Ectodermal cell (in vitro differentiated cells): ENCODE measurements around the gene SRRM5.
"Not testable (repeated sequence)": the region's sequence is repeated elsewhere in the genome, so short reads cannot be mapped to it uniquely, and the experiment has no call there.

Experiments used
- H3K27ac ChIP-seq: 2 replicates; pipeline ENCODE4 v1.7.0; 2013; ENCODE audit warnings: mild to moderate bottlenecking, low read depth, low read length; ENCODE audit not compliant: insufficient read depth, poor library complexity, severe bottlenecking
- H3K27me3 ChIP-seq: 2 replicates; pipeline ENCODE4 v1.7.0; 2013; ENCODE audit warnings: mild to moderate bottlenecking, low read length; ENCODE audit not compliant: insufficient read depth, control insufficient read depth, poor library complexity, severe bottlenecking
- H3K36me3 ChIP-seq: one replicate; pipeline ENCODE4 v1.7.0; 2013; ENCODE audit warnings: low read length; ENCODE audit not compliant: control insufficient read depth, insufficient read depth
- H3K4me1 ChIP-seq: one replicate; pipeline ENCODE4 v1.7.0; 2013; ENCODE audit warnings: low read length; ENCODE audit not compliant: control insufficient read depth, insufficient read depth
- H3K4me3 ChIP-seq: 2 replicates; pipeline ENCODE4 v1.7.0; 2013; ENCODE audit warnings: low read depth, low read length, control low read depth; ENCODE audit not compliant: insufficient read depth
- H3K9me3 ChIP-seq: 2 replicates; pipeline ENCODE4 v1.7.0; 2013; ENCODE audit warnings: mild to moderate bottlenecking, low read length, moderate library complexity; ENCODE audit not compliant: control insufficient read depth
- WGBS, 2 experiments: methylation state at CpG; one replicate each; pipeline ENCODE4 v1.1.7; 2013; ENCODE audit warnings: missing lambda C conversion rate in 2 of 2; 5-methylcytosine and 5-hydroxymethylcytosine counted together

SRRM5 gene

GRCh38 chr19:43650276-43650675, 38.4 kb downstream of the SRRM5 start:
- H3K36me3 ChIP-seq, H3K4me3 ChIP-seq, H3K27me3 ChIP-seq, H3K9me3 ChIP-seq, H3K27ac ChIP-seq, H3K4me1 ChIP-seq: not testable (repeated sequence)
- 89 to 91% methylated on average over 7 of the region's 7 CpGs for WGBS, 2 experiments

- peaks cover 9% of the 10 kb centered on the region for H3K36me3 ChIP-seq
- H3K27ac ChIP-seq: no peak overlapping the region
- H3K4me1 ChIP-seq: no peaks in the 10 kb centered on the region
- H3K27me3 ChIP-seq: no peaks in the 10 kb centered on the region
- 79 to 82% methylated on average over 14 of the region's 14 CpGs for WGBS, 2 experiments
- H3K4me3 ChIP-seq: no peak overlapping the region
- no peaks in the 10 kb centered on the region for H3K9me3 ChIP-seq
Measured at GRCh38 chr19:43651758-43652545, 40.1 kb downstream of the SRRM5 start.

GRCh38 chr19:43652546-43652874, 40.6 kb downstream of the SRRM5 start:
- WGBS, 2 experiments: 84 to 86% methylated on average over 5 of the region's 5 CpGs
- H3K36me3 ChIP-seq: peaks cover 8% of the 10 kb centered on the region
- no peaks in the 10 kb centered on the region for H3K27me3 ChIP-seq
- H3K4me3 ChIP-seq: no peak overlapping the region
- no peaks in the 10 kb centered on the region for H3K9me3 ChIP-seq
- no peaks in the 10 kb centered on the region for H3K4me1 ChIP-seq
- H3K27ac ChIP-seq: no peak overlapping the region

DNA sequence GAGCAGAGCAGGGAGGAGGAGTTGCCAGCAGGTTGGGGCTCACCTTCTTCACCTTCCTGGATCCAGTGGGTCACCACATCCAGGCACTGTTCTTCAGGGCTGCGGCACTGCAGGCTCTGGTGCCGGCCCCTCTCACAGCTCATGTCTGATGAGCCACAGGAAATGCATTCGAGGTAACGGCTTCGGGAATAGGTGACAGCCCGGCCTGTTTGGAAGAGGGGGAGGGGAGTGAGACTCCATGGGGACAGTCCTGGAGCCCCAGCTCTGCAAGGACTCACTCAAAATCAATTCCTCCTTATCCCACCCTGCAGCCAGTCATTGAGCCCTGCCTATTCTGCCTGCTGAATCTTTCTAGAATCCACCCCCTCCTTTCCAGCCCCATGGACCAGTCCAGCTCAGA, 44.5 kb downstream of the SRRM5 start:
- H3K4me3 ChIP-seq: no peak overlapping the region
- H3K27me3 ChIP-seq: no peaks in the 10 kb centered on the region
- peaks cover 6% of the 10 kb centered on the region for H3K36me3 ChIP-seq
- 90% methylated on average over 6 of the region's 6 CpGs for WGBS, 2 experiments
- no peaks in the 10 kb centered on the region for H3K4me1 ChIP-seq
- H3K27ac ChIP-seq: no peak overlapping the region
- no peaks in the 10 kb centered on the region for H3K9me3 ChIP-seq

DNA sequence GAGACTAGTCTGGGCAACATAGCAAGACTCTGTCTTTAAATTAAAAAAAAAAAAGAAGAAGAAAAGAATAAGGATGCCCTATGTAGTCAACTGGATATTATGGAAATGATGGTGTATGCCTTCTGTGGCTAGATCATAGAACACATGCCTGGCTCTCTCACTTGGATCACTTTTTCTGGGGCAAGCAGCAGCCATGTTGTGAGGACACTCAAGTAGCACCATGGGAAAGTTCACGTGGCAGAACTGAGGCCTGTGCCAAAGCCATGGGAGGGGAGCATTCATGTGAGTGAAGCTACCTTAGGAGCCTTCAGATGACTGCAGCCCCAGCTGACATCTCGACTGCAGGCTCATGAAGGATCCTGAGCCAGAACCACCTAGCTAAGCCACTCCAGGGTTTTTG, 46.1 kb downstream of the SRRM5 start:
- no peak overlapping the region for H3K4me3 ChIP-seq
- peaks cover 4% of the 10 kb centered on the region for H3K36me3 ChIP-seq
- no peak overlapping the region for H3K27ac ChIP-seq
- H3K4me1 ChIP-seq: no peaks in the 10 kb centered on the region
- no peaks in the 10 kb centered on the region for H3K9me3 ChIP-seq
- H3K27me3 ChIP-seq: no peaks in the 10 kb centered on the region
- WGBS, 2 experiments: 91 to 92% methylated on average over 2 of the region's 2 CpGs

DNA sequence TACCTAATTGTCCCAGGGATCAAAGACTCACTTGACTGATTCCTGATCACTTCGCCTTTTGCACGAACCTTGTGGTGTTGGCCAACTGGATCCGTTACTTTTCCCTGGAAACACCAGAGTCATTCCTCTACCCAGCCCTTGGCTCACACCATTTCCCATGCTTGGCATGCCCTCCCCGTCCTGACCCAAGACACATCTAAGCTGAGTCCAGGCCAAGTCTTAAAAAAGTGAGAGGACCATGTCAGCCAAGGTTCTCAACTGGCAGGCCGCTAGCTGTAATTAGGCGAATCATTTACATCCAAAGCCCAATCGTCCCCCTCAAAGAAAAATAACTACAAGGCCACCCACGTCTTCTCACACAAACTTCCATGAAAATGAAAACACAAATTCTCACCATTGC, 46.6 kb downstream of the SRRM5 start:
- peaks cover 4% of the 10 kb centered on the region for H3K36me3 ChIP-seq
- H3K4me1 ChIP-seq: no peaks in the 10 kb centered on the region
- no peaks in the 10 kb centered on the region for H3K9me3 ChIP-seq
- no peak overlapping the region for H3K4me3 ChIP-seq
- H3K27ac ChIP-seq: no peak overlapping the region
- 92% methylated on average over 8 of the region's 8 CpGs for WGBS, 2 experiments
- H3K27me3 ChIP-seq: no peaks in the 10 kb centered on the region

GRCh38 chr19:43660301-43660970, 48.5 kb downstream of the SRRM5 start:
- H3K9me3 ChIP-seq: no peaks in the 10 kb centered on the region
- no peak overlapping the region for H3K27ac ChIP-seq
- WGBS, 2 experiments: 94 to 96% methylated on average over 7 of the region's 7 CpGs
- H3K27me3 ChIP-seq: no peaks in the 10 kb centered on the region
- H3K36me3 ChIP-seq: peaks cover 4% of the 10 kb centered on the region
- no peaks in the 10 kb centered on the region for H3K4me1 ChIP-seq
- H3K4me3 ChIP-seq: no peak overlapping the region

DNA sequence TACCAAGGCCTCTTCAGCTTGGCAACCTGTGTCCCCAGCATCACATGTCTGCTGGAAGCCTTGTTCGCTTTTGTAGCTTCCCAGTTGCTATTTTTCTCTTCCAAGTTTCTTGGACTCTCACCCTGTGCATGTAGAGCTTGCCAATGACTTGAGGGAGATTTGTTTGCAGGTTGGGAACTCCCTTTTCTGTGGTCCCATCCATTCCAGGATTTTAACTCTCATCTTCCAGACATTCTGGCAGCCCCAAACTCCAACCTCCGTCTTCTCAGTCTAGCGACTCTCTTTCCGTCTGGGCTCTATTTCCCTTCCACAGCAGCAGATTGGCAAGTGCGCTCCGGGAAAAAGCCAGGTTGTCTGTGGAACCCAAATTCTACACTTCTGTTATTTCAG, 49.1 kb downstream of the SRRM5 start:
- Histone ChIP-seq H3K4me3 (no peak overlapping the region), H3K9me3 (no peaks in the 10 kb centered on the region), H3K4me1 (no peaks in the 10 kb centered on the region), H3K36me3 (no peaks in the 10 kb centered on the region), H3K27me3 (no peaks in the 10 kb centered on the region), H3K27ac (no peak overlapping the region)
- 93 to 94% methylated on average over 6 of the region's 6 CpGs for WGBS, 2 experiments

GRCh38 chr19:43662487-43662886, 50.6 kb downstream of the SRRM5 start:
- H3K27ac ChIP-seq: no peak overlapping the region
- H3K9me3 ChIP-seq: no peaks in the 10 kb centered on the region
- no peak overlapping the region for H3K4me3 ChIP-seq
- WGBS, 2 experiments: 84 to 87% methylated on average over 6 of the region's 6 CpGs
- H3K27me3 ChIP-seq: no peaks in the 10 kb centered on the region
- H3K36me3 ChIP-seq: no peaks in the 10 kb centered on the region
- no peaks in the 10 kb centered on the region for H3K4me1 ChIP-seq

GRCh38 chr19:43664018-43664417, 52.1 kb downstream of the SRRM5 start:
- H3K27me3 ChIP-seq: peaks cover 3% of the 10 kb centered on the region
- H3K36me3 ChIP-seq: no peaks in the 10 kb centered on the region
- no peak overlapping the region for H3K27ac ChIP-seq
- no peaks in the 10 kb centered on the region for H3K4me1 ChIP-seq
- WGBS, 2 experiments: 91 to 93% methylated on average over 7 of the region's 7 CpGs
- H3K9me3 ChIP-seq: no peaks in the 10 kb centered on the region
- H3K4me3 ChIP-seq: no peak overlapping the region
